NCI-H146 treated with DMSO at 0.1 percent for 48 hours (cell line): Measurements from ENCODE around the gene DIS3L2.
"Not testable (repeated sequence)": the region's sequence is repeated elsewhere in the genome, so short reads cannot be mapped to it uniquely, and the experiment has no call there.

Experiments
- DNase-seq: peaks from one replicate; lab custom pipeline; 2025; ENCODE audit not compliant: unreplicated experiment; lab: John Stamatoyannopoulos, UW

DIS3L2 gene

GRCh38 chr2:232318169-232318855 lies 356.8 kb downstream of the DIS3L2 start:
- DNase-seq: no peak

- DNase-seq: no peak
These were observed 357.7 kb downstream of the DIS3L2 start for GRCh38 chr2:232319067-232319802.

DNA sequence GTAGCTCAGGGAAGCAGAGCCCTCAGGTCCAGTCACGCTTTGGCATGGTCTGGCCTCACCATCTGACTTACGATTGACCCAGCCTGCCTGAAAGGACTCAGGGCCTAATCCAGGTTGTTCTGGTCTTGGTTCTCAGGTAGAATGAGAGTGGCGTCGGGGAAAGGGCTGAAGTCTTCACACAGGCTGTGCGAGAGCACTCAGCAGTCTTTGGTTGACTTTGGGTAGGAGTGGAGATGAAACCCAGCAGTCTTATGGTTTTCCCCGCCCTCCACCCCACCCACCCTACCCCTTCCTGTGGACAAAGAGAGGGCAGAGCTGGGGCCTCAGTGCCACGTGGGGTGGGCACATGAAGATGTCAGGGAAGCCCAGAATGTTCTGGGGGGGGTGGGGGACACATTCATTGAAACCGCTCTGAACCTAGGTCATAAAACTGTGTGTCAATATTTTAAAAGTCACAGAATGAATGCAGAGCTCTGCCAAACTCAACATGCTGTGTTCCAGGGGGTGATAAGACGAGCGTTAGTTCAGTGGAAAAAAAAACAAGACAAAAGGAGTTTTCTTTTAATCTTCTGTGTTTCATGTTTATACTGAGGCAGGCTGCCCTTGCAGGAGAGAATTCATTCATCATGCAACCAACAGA lies 358.4 kb downstream of the DIS3L2 start:
- no peak for DNase-seq

DNA sequence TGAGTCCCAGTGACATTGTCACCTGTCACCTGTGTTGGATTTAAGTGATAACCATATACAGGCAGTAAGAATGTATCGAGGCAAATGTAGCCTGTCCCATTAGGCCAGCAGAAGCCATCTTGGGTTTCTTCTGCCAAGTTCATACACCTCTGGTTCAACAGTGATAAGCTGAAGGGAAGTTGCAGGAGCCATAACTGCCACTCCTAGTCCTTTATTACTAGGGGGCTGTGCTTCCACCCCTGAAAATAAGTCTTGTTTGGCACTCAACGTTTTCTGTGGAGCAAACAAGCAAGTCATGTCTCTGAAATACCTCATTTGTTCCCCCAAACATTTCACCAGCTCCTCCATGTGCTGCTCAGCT lies 358.9 kb downstream of the DIS3L2 start:
- DNase-seq: no peak

DNA sequence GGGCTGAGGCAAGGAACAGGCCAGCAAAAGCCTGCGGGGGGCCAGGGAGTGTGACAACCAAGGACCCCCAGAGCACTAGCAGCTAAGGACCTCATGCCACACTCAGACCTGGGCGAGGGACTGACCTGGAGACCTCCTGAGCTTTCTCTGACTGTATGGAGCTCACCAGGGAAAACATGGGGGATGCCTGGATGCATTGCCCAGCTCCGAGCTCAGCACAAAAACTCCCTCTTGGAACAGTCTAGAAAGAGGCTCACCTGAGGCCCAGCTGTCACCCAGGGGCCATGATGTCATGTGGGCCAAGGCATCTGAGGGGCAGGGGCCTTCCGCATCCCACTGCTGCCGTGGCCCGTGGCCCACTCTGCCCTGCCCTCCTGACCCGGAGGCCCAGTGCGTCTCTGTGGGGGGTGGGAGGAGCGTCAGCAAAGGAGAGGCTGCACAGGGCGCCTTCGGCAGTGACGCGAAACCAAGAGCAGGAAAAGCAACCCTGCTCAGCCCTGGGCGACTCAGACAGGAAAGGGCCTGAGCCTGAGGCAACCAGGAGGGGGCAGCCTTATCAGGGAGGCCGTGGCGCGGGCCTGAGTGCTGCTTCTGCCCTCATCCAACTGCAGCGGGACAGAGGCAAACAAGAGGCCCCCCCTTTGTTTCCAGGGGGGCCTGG lies 359.8 kb downstream of the DIS3L2 start:
- no peak for DNase-seq

- no peak for DNase-seq
These were observed 360.5 kb downstream of the DIS3L2 start for GRCh38 chr2:232321817-232322559.

DNA sequence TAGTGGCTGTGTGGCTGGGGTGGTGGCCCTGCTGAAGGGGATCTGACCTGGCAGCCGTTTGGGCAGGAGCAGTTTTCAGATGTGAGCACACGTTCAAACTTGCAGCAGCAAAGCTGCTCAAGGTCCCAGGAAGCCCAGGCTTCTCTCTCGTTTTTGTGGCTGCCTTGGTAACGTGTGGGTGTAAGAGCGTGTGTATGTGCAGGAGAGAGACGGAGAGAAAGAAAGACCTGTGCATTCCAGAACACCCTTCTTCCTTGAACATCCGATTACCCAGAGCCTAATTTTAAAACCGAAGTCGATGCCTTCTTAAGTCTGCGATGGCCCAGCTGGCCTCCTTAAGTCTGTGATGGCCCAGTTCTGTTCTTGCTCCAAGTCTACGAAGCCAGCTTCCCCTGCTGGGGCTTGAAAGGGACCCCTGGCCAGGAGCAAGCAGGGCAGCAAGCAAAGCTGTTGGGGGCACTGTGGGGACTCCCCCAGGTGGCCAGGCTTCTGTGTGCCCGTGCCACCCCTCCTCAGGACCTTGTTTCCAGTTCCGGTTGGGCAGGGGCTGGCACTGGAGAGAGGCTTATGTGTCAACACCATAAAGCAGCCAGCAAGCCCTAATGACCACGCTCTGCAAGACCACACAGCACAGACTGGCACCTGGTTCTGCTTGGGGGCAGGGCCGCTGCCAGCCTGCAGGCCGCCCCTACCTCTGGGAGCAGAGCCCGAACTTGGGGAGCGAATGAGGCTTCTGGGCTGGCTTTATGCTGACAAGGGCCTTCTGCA lies 361.2 kb downstream of the DIS3L2 start:
- DNase-seq: no peak

DNA sequence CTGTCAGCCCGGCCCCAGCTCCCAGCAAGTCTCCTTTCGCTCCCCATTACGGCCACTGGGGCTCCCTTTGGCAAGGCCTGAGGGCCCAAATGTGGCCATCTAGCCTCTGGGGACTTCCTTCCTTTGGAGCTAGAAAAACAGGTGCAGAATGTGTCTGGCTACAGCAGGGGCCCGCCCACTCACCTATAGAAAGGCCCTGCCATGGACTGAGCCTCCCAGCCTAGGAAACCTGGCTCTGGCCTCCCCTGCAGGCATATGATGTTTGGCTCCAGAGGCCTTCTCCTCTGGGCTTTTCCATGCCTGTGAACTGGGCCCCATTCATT lies 361.8 kb downstream of the DIS3L2 start:
- no peak for DNase-seq

GRCh38 chr2:232323967-232324366 lies 362.5 kb downstream of the DIS3L2 start:
- DNase-seq: not testable (repeated sequence)

DNA sequence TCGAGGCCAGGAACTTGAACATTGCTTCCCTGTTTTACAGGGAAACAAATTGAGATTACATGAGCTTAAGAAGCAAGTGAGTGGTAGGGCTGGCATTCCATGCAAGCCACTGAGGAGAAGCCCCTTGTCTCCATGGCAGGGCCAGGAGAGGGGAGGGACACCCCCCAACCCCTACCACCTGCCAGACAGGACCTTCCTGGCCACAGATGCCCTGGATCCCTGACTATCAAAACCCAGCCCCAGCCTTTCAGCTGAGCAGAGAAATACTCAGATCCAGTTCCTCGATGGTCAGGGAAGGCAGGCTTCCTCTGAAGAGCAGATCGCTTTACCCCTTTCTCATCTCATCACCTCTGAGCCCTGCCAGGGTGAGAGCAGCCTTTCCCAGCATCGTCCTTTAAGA lies 363.3 kb downstream of the DIS3L2 start:
- no peak for DNase-seq

DNA sequence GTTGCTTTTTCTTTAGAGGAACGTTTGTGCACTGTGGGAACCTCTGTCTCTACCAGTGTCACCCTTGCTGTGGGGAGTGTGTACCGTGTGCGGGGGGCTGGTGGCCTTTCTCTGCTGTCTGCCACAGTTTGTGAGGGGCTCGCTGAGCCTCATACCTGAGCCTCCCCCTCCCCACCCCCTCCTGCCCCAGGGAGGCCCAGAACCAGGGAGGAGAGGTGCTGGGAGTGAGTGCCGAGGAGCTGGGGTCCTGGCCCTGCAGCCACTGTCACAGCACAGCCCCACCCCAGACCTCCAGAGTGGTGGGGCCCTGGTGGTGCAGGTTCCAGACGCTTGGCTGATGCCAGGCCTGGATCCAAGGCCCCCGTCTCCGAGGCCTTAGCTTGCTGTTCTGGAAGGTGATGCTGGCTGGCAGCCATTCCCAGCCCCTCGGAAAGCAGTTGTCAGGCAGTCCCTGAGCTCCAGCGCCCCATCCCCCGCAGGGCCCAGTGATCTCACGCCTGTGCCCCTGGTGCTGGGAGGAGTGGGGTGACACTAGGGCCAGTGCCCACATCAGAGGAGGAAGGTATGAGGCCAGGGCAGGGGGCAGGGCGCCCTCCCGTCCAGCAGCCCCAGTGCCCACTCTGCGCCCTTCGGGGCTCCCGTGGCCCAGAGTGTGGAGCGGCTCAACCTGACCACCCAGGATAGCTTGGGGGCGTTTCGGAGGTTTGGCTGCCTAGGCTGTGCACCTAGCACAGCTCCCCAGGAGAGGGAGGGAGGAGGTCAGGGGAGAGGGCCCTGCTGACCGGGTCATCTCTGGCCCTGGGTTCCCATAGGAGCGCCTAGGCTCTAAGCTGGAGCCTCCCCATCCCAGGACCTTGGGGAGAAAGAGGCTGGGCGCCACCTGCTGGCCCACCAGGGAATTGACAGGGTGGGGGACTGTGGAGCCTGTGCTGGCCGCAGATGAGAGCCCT lies 364.1 kb downstream of the DIS3L2 start:
- DNase-seq: no peak

DNA sequence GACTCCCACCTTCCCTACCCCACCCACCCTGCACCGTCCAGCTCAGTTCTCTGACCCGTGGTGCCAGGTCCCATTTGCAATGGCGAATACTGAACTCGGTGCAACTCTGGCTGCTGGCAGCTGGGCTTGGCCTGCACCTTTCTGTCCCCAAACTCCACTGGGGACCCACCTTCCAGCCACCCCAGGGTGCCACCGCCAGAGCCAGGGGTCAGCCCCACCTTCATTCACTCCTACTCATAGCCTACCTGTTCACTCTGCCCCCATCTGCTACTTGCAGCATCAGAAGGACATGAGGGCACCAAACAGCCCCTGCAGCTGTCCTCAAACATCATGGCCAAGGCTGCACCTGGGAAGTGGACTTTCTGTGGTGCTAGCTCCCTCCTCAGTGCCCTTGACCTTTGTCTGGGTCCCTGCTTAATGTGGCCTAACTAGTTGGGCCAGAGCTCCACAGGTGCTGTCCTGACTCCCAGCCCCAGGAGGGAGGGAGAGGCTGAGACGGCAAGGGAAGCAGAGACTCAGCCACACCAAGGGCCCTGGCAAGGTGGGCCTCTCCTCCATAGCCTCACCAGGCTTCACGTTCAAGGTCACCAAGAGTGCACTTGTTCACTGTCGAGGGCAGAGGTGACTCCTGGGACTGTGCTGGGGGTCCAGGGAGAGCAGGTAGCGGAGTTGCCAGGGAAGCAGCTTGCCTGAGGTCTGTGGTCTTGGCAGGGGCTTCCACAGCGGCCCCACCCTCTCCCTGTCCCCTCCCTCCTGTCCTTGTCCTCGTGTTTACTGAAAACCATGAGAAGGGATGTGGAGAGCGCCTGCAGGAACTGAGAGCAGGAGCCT lies 365.0 kb downstream of the DIS3L2 start:
- DNase-seq: not testable (repeated sequence)

DNA sequence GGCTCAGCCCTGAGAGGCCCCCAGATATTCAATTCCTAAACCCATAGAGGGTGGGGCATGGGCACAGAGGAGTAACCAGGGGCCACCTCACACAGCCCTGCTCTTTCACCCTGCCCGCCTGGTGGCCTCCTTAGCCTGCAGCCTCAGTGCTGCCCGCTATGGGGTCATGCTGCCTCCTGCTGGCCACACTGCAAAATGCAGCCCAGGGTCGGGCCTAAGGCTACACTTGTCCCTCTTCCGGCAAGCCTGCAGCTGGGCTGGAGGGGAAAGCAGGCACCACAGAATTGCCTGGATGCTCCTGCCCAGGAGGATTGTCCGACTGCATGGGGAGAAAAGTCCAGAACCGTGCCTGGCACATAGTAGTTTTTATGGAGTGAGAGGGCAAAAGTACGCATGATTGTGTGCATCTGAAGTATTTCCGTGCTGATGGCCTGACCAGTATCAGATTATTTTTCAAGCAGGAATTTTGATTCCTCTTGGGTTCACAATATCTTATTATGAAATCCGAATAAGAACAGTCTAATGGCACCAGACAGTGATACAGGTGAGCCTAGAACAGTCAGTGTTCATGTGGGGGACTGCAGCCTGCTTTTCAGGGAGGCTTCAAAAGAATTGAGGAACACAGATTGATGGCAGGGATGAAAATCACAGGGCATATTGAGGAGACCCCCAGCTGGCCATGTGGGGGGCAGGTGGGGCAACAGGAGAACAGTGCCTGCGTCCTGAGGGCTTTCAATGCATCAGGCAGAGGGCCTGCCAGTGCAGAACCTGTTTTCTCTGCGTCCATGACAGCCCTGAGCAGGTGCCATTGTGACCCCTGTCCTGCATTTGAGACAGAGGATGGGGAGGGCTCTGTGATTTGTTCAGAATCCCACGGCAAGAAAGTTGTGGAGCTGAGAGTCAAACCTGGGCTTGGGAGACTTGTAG lies 365.9 kb downstream of the DIS3L2 start:
- no peak for DNase-seq

DNA sequence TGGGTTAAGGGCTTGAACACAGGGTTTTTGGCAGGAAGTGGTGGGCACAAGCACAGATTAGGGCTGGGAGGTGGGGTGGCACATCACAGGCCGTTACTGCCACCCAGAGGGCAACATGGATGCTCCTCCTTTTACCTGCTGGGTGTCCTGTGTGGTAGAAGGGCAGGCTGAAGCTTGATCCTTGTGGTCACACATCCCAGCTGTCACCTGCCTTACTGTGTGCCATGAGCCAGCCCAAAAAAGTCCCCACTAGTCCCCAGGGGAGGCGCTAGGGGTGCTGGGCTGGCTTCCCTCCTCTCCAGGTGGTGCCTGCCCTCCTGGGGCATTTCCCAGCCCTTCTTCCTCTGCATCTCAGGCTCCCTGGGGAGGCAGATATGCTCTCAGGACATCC lies 366.5 kb downstream of the DIS3L2 start:
- DNase-seq: no peak

DNA sequence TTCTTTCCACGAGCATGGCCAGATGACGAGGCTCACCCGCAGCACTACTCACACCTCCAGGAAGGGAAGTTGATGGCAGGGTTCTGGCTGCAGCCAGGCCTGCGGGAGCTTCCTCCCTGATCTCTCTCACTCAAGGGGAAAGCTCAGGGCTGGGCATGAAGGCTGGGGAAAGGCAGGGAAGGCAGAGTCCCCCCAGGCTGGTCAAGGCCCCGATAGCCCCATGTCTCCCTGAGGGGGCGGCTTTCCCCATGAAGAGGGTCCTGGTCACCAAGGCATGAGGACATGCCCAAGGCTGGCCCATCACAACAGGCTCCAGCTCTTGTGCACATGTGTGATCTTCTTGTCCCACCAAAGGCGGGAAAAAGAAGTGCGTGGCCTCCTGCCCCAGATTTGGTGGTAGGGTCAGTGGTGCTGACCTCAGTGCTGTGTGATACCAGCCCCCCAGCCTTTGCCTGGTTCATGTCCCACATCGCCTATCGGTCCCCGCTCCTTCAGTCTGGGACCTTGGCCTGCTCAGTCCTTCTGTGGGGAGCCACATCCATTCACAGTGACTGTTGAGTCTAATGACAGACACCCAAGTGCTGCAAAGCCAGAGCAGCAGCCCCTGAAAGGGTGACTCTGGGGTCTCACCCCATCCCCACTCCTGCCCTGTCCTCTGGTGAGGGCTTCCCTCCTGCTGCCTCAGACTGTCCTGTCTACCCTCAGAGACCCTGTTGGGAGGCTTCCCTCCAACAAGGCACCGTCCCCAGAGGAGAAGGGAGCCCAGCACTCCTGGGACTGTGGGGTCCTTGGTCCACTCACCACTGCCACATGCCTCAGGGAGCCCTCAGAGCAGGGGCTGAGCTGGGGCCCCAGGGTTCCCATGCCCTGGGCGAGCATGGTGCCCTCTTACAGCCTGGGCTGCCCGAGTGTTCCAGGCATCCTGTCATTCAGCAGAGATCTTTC lies 367.3 kb downstream of the DIS3L2 start:
- DNase-seq: no peak

DNA sequence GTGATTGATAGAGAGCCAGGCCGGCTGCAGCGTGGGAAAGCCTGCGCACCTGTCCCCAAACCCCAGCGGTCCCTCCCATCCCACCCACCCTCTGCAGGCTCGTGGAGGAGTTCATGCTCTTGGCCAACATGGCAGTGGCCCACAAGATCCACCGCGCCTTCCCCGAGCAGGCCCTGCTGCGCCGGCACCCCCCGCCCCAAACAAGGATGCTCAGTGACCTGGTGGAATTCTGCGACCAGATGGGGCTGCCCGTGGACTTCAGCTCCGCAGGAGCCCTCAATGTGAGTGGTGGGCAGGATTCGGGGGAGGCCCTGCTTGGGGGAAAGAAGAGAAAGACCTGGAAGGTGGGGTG lies 368.2 kb downstream of the DIS3L2 start:
- no peak for DNase-seq
